ENCODE results near the gene GORASP1. TPM values are rescaled to one million over a fixed set of nuclear protein-coding genes. Genes with fewer than 3 reads are reported as not detected.

The GORASP1 gene
- total RNA-seq, 2 donors from 2014 or later, result 47.4 to 48.9 TPM

DNA sequence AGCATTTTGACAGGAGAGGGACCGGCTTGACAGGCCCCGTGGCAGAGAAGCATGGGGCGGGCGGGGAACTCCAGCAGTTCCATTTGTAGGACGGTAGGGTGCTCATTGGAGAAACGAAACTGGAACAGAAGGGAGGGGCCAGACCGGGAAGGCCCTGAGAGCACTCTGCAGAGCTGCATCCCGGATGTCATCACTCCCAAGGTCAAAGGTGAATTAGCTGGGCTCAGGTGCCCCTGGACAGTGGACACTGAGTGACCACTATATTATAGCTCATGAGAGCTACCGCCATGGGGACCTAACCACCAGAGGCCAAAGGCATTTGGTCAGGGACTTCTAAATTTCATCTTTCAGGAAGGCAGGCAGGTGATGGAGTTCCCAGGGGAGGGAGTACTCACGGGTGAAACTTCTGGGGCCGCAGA lies 38.7 kb upstream of the GORASP1 start:
- DNase-seq, result peak; percentile 49
- no peaks in the 10 kb centered on the region for H3K9me3 Mint-ChIP-seq
- peaks cover 42% of the 10 kb centered on the region for H3K36me3 Mint-ChIP-seq (ENCODE audit: low read depth)
- peaks cover 67% of the 10 kb centered on the region for H3K36me3 ChIP-seq (ENCODE audit: control insufficient read depth, insufficient read depth, low read length)
- no peak overlapping the region for H3K4me3 Mint-ChIP-seq
- H3K9ac ChIP-seq (ENCODE audit: extremely low read depth, low read length, poor library complexity, severe bottlenecking), result no peak overlapping the region
- TF ChIP-seq, protein P1, sequence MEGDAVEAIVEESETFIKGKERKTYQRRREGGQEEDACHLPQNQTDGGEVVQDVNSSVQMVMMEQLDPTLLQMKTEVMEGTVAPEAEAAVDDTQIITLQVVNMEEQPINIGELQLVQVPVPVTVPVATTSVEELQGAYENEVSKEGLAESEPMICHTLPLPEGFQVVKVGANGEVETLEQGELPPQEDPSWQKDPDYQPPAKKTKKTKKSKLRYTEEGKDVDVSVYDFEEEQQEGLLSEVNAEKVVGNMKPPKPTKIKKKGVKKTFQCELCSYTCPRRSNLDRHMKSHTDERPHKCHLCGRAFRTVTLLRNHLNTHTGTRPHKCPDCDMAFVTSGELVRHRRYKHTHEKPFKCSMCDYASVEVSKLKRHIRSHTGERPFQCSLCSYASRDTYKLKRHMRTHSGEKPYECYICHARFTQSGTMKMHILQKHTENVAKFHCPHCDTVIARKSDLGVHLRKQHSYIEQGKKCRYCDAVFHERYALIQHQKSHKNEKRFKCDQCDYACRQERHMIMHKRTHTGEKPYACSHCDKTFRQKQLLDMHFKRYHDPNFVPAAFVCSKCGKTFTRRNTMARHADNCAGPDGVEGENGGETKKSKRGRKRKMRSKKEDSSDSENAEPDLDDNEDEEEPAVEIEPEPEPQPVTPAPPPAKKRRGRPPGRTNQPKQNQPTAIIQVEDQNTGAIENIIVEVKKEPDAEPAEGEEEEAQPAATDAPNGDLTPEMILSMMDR (conservative IDR thresholded peaks at IDR 0.05), result no peak
- H3K27ac Mint-ChIP-seq, result no peak overlapping the region
- no peaks in the 10 kb centered on the region for H3K27me3 Mint-ChIP-seq (ENCODE audit: insufficient read depth)
- no peak overlapping the region for H3K4me3 ChIP-seq (ENCODE audit: low read length)
- peaks cover 34% of the 10 kb centered on the region for H3K4me1 ChIP-seq (ENCODE audit: control insufficient read depth, insufficient read depth, low read length)
- H3K4me1 Mint-ChIP-seq, result peaks cover 43% of the 10 kb centered on the region
- H3K27me3 ChIP-seq (ENCODE audit: control insufficient read depth, insufficient read depth, low read length, poor library complexity, severe bottlenecking), result no peaks in the 10 kb centered on the region
- H3K9me3 ChIP-seq (ENCODE audit: control insufficient read depth, low read length), result no peaks in the 10 kb centered on the region
- 82 to 87% methylated on average over 10 to 11 of the region's 11 CpGs for WGBS, 2 experiments (ENCODE audit: insufficient coverage in 1 of 2, insufficient read length in 1 of 2)
- H3K27ac ChIP-seq (ENCODE audit: low read depth, low read length), result no peak overlapping the region

- Histone ChIP-seq H3K9me3 (ENCODE audit: control insufficient read depth, low read length) (no peaks in the 10 kb centered on the region), H3K27ac (ENCODE audit: low read depth, low read length) (no peak overlapping the region), H3K4me1 (ENCODE audit: control insufficient read depth, insufficient read depth, low read length) (peaks cover 24% of the 10 kb centered on the region), H3K36me3 (ENCODE audit: control insufficient read depth, insufficient read depth, low read length) (peaks cover 79% of the 10 kb centered on the region), H3K27me3 (ENCODE audit: control insufficient read depth, insufficient read depth, low read length, poor library complexity, severe bottlenecking) (no peaks in the 10 kb centered on the region), H3K4me3 (ENCODE audit: low read length) (no peak overlapping the region), H3K9ac (ENCODE audit: extremely low read depth, low read length, poor library complexity, severe bottlenecking) (no peak overlapping the region)
- Mint-ChIP-seq H3K9me3 (no peaks in the 10 kb centered on the region), H3K27ac (peak overlapping the region; percentile 52), H3K4me3 (no peak overlapping the region), H3K36me3 (ENCODE audit: low read depth) (peaks cover 42% of the 10 kb centered on the region), H3K4me1 (peaks cover 31% of the 10 kb centered on the region), H3K27me3 (ENCODE audit: insufficient read depth) (no peaks in the 10 kb centered on the region)
- DNase-seq, result peak; percentile 43
- TF ChIP-seq, protein P1 (conservative IDR thresholded peaks at IDR 0.05), result no peak
- WGBS, 2 experiments (ENCODE audit: insufficient coverage in 1 of 2, insufficient read length in 1 of 2), result 93 to 98% methylated on average over 20 to 22 of the region's 23 CpGs
Observed at GRCh38 chr3:39144748-39145380, 37.4 kb upstream of the GORASP1 start.

GRCh38 chr3:39144095-39144747 lies 36.8 kb upstream of the GORASP1 start:
- 90 to 94% methylated on average over 15 to 20 of the region's 20 CpGs for WGBS, 2 experiments (ENCODE audit: insufficient coverage in 1 of 2, insufficient read length in 1 of 2)
- no peak overlapping the region for H3K4me3 Mint-ChIP-seq

More at GRCh38 chr3:39144095-39144747, 36.8 kb upstream of the GORASP1 start:
- H3K4me1 ChIP-seq (ENCODE audit: control insufficient read depth, insufficient read depth, low read length), result peaks cover 17% of the 10 kb centered on the region
- Mint-ChIP-seq H3K27ac (peak overlapping the region; percentile 52), H3K27me3 (ENCODE audit: insufficient read depth) (no peaks in the 10 kb centered on the region), H3K4me1 (peaks cover 25% of the 10 kb centered on the region), H3K9me3 (no peaks in the 10 kb centered on the region), H3K36me3 (ENCODE audit: low read depth) (peaks cover 42% of the 10 kb centered on the region)
- H3K27ac ChIP-seq (ENCODE audit: low read depth, low read length), result no peak overlapping the region
- peaks cover 76% of the 10 kb centered on the region for H3K36me3 ChIP-seq (ENCODE audit: control insufficient read depth, insufficient read depth, low read length)
- H3K27me3 ChIP-seq (ENCODE audit: control insufficient read depth, insufficient read depth, low read length, poor library complexity, severe bottlenecking), result no peaks in the 10 kb centered on the region
- H3K4me3 ChIP-seq (ENCODE audit: low read length), result no peak overlapping the region
- DNase-seq, result peak; percentile 59
- no peak overlapping the region for H3K9ac ChIP-seq (ENCODE audit: extremely low read depth, low read length, poor library complexity, severe bottlenecking)
- no peaks in the 10 kb centered on the region for H3K9me3 ChIP-seq (ENCODE audit: control insufficient read depth, low read length)
- TF ChIP-seq, protein P1 (conservative IDR thresholded peaks at IDR 0.05), result no peak
